Mesothelial cell of epicardium (in vitro differentiated cells): Measurements from ENCODE around the gene ERC2. TPM values are rescaled to one million over a fixed set of nuclear protein-coding genes. Genes with fewer than 3 reads are reported as not detected.

ENCODE experiments used
- DNase-seq, 2 experiments: peaks; one replicate each; pipeline ENCODE4 v3.0.0; 2021; ENCODE audit warnings: low spot score in 2 of 2; ENCODE audit not compliant: unreplicated experiment in 2 of 2
- H3K27ac Mint-ChIP-seq: 2 replicates; pipeline ENCODE4 v1.8.0; 2021; ENCODE audit warnings: mixed read lengths
- H3K27me3 Mint-ChIP-seq: 2 replicates; pipeline ENCODE4 v1.8.0; 2021; ENCODE audit warnings: low read depth, mixed read lengths
- H3K36me3 Mint-ChIP-seq: 2 replicates; pipeline ENCODE4 v1.8.0; 2021; ENCODE audit warnings: mixed read lengths
- H3K4me1 Mint-ChIP-seq: 2 replicates; pipeline ENCODE4 v1.8.0; 2021; ENCODE audit warnings: mixed read lengths
- H3K4me3 Mint-ChIP-seq: 2 replicates; pipeline ENCODE4 v1.8.0; 2021; ENCODE audit warnings: mild to moderate bottlenecking, moderate library complexity, mixed read lengths
- H3K9me3 Mint-ChIP-seq: 2 replicates; pipeline ENCODE4 v1.8.0; 2021; ENCODE audit warnings: mixed read lengths
- total RNA-seq: library from RNA; stranded (reverse); gene quantifications from 3 replicates; pipeline ENCODE4 v1.2.1, GENCODE V29; 2021
- TF ChIP-seq, protein P1 (sequence below): fragments of 200-600 bp; sonication (generic); IDR thresholded peaks from one replicate; pipeline ENCODE4 v1.5.0; 2021; ENCODE audit warnings: antibody characterized with exemption; ENCODE audit not compliant: unreplicated experiment

The ERC2 gene
- total RNA-seq, 1 donor from 2014 or later: 15.6 TPM

DNA sequence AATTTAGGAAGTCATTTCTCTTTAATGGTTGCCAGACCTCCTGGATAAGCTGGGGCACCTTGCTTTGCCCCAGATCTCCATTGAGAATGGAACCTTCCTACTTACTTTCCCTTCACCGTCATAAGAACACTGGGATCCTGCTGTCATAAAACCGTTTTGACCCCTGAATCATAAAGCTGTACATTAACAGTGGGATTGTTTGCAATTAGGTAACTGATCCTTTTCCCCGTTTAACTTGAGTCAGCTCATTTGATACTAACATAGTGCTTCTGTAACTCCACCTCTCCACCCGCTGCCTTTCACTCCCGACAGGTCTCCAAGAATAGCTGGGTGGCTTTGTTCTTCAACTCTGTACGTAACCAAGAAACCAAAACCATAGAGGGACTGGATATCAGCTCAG, 673.0 kb downstream of the ERC2 start:
- H3K9me3 Mint-ChIP-seq: peaks cover 5% of the 10 kb centered on the region
- H3K27ac Mint-ChIP-seq: no peak overlapping the region
- no peak for DNase-seq
- no peaks in the 10 kb centered on the region for H3K36me3 Mint-ChIP-seq
- no peak overlapping the region for H3K4me3 Mint-ChIP-seq
- TF ChIP-seq, protein P1, sequence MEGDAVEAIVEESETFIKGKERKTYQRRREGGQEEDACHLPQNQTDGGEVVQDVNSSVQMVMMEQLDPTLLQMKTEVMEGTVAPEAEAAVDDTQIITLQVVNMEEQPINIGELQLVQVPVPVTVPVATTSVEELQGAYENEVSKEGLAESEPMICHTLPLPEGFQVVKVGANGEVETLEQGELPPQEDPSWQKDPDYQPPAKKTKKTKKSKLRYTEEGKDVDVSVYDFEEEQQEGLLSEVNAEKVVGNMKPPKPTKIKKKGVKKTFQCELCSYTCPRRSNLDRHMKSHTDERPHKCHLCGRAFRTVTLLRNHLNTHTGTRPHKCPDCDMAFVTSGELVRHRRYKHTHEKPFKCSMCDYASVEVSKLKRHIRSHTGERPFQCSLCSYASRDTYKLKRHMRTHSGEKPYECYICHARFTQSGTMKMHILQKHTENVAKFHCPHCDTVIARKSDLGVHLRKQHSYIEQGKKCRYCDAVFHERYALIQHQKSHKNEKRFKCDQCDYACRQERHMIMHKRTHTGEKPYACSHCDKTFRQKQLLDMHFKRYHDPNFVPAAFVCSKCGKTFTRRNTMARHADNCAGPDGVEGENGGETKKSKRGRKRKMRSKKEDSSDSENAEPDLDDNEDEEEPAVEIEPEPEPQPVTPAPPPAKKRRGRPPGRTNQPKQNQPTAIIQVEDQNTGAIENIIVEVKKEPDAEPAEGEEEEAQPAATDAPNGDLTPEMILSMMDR: no peak
- H3K4me1 Mint-ChIP-seq: peaks cover 8% of the 10 kb centered on the region
- no peaks in the 10 kb centered on the region for H3K27me3 Mint-ChIP-seq

DNA sequence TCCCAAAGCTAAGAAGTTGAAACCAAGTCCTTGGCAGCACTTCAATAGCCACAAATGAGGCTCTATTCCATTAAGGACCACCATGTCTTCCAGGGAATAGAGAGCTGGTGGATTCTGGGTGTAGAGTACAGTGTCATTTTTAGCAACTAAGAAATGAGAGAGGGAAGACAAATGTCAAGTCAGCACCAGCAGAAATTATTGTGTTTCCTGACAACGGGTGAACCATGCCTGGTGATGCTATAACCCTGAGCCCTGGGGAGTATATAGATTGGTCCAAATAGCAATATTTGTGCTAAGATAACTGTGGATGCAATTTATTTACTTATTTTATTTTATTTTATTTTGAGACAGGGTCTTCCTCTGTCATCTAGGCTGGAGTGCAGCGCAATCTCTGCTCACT, 675.5 kb downstream of the ERC2 start:
- DNase-seq: no peak
- H3K4me1 Mint-ChIP-seq: peaks cover 18% of the 10 kb centered on the region
- TF ChIP-seq, protein P1: no peak
- no peak overlapping the region for H3K27ac Mint-ChIP-seq
- H3K4me3 Mint-ChIP-seq: no peak overlapping the region
- H3K27me3 Mint-ChIP-seq: no peaks in the 10 kb centered on the region
- H3K36me3 Mint-ChIP-seq: no peaks in the 10 kb centered on the region
- peaks cover 1% of the 10 kb centered on the region for H3K9me3 Mint-ChIP-seq

DNA sequence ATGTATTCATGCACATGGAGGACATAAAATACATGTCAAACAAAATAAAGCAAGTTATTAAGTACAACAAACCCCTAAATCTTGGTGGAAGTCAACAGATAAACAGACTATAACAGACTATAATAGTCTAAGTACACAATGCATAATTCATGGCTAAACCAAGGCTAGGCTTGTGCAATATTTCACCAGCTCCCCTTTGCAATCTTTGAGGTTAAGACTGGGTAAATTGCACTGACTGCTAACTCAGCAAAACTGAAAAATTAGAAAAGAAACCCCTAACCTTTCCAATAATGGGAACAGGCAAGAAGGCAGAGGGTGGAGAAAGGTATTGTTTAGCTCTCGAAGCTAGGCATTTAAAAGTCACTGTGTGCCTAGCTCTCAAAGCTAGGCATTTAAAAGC, 676.3 kb downstream of the ERC2 start:
- no peaks in the 10 kb centered on the region for H3K27me3 Mint-ChIP-seq
- no peak overlapping the region for H3K27ac Mint-ChIP-seq
- no peak for DNase-seq
- H3K4me3 Mint-ChIP-seq: no peak overlapping the region
- peaks cover 17% of the 10 kb centered on the region for H3K4me1 Mint-ChIP-seq
- no peaks in the 10 kb centered on the region for H3K36me3 Mint-ChIP-seq
- H3K9me3 Mint-ChIP-seq: no peaks in the 10 kb centered on the region
- TF ChIP-seq, protein P1: no peak

DNA sequence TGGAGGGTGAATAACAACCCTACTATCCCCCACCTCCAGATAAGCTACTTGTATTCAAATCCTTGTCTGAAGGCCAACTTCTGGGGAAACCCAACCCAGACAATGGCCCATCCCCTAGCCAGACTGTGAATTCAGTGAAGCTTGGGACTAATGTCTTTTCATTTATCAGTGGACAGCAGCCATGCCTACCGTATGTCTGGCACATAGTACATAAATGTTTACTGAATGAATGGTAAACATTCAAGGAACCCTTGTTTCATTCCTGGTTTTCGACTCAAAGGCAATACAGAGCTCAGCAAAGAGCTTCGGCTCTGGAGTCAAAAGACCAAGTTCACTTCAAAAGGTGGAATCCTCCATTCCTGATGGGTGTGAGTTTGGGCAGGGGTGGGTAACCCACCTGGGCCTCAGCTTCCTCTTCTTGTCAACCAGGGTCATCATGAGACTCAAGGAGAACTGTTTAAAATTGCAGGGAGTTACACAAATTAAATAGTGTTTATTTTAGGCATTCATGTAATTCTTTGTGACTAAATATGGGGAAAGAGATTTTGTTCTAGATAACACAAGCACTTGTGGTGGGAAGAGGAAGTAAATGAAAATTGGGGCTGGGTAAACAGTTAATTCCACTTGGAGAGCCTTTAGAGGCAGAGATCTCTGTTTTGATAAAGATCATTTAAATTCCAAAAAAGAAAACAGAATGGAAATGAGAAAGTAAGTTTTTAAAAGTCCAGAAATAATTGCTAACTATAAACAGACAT, 677.5 kb downstream of the ERC2 start:
- TF ChIP-seq, protein P1: no peak
- no peaks in the 10 kb centered on the region for H3K9me3 Mint-ChIP-seq
- no peak overlapping the region for H3K4me3 Mint-ChIP-seq
- no peaks in the 10 kb centered on the region for H3K27me3 Mint-ChIP-seq
- no peaks in the 10 kb centered on the region for H3K36me3 Mint-ChIP-seq
- H3K4me1 Mint-ChIP-seq: peaks cover 16% of the 10 kb centered on the region
- no peak overlapping the region for H3K27ac Mint-ChIP-seq
- DNase-seq: no peak

DNA sequence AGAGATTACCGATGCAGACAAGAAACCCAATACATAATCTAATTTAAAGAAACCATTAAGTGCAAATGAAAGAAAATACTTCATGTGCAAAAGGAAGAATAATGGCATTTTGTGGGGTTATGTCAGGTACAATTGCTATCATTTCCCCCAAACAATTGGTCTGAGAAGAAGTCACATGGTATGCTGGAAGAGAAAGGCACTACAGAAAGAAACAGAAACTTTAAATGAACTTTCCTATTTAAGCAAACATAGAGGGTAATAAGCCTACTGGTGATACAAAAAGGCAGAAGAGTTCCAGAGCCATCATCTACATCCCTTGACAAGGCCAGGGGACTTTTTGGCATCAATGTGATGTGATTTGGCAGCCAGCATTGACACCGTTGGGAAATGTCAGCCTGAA, 678.8 kb downstream of the ERC2 start:
- H3K27me3 Mint-ChIP-seq: peaks cover 5% of the 10 kb centered on the region
- no peaks in the 10 kb centered on the region for H3K36me3 Mint-ChIP-seq
- no peak overlapping the region for H3K27ac Mint-ChIP-seq
- DNase-seq: no peak
- peaks cover 16% of the 10 kb centered on the region for H3K4me1 Mint-ChIP-seq
- TF ChIP-seq, protein P1: no peak
- H3K4me3 Mint-ChIP-seq: no peak overlapping the region
- no peaks in the 10 kb centered on the region for H3K9me3 Mint-ChIP-seq

DNA sequence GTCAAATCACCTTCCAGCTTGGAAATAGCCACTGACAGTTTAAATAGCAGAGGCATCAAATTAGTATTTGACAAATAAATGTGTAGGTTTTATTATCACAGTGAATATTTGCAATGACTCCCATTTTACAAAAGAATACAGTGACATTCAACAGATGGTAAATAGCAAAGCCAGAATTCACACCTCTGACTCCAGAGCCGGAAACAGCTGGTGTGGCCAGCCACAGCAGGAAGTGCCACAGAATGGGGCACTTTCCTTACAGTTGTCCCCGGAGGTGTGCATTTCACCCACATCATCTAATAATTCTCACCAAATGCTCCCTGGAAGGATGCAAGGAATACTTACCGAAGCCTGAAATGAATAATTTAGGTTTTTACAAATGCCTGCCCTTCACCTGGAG, 685.5 kb downstream of the ERC2 start:
- H3K36me3 Mint-ChIP-seq: no peaks in the 10 kb centered on the region
- TF ChIP-seq, protein P1: no peak
- peaks cover 5% of the 10 kb centered on the region for H3K27me3 Mint-ChIP-seq
- H3K27ac Mint-ChIP-seq: no peak overlapping the region
- no peak for DNase-seq
- peaks cover 6% of the 10 kb centered on the region for H3K4me1 Mint-ChIP-seq
- H3K9me3 Mint-ChIP-seq: peaks cover 6% of the 10 kb centered on the region
- no peak overlapping the region for H3K4me3 Mint-ChIP-seq
